Measurements from ENCODE around the gene ZBTB7C.
A peak's percentile ranks its signal among the peaks of the same experiment; 100 is the strongest.

ZBTB7C gene

DNA sequence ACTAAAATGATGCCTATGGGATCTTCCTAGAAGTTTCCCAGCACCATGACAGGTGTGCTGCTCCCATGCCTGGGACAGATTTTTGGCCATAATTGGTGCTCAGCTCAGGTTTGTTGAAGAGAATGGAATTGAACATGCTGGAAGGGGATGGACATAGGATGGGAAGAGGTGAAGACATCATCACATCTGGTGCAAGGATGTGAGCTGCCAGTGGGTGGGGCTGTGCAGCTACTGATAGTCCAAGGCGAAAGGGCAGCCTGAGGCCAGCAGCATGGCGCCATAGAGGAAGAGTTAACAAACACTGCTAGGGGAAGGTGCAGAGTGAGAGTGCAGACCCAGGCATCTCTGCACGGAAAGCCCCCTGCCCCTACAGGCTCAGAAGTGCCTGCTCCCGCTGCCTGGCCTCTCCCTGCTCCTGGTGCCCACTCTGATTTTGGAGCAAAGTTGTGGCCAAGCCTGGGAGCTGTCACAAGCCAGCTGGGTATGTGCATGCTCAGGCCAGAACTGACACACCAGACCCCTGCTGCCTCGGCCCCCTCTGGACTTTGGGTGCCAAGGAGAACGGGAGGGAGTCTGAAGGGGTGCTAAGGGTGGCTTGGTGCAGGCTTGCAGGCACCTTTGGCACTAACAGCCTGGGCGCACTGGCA, 178.6 kb downstream of the ZBTB7C start:
- in situ Hi-C loops (cut with HindIII; ENCODE audit: low sequenced_read_pairs) = no loop called here
- no peak overlapping the region for H3K4me3 ChIP-seq (ENCODE audit: low read depth, low read length)
- TF ChIP-seq, protein P1, sequence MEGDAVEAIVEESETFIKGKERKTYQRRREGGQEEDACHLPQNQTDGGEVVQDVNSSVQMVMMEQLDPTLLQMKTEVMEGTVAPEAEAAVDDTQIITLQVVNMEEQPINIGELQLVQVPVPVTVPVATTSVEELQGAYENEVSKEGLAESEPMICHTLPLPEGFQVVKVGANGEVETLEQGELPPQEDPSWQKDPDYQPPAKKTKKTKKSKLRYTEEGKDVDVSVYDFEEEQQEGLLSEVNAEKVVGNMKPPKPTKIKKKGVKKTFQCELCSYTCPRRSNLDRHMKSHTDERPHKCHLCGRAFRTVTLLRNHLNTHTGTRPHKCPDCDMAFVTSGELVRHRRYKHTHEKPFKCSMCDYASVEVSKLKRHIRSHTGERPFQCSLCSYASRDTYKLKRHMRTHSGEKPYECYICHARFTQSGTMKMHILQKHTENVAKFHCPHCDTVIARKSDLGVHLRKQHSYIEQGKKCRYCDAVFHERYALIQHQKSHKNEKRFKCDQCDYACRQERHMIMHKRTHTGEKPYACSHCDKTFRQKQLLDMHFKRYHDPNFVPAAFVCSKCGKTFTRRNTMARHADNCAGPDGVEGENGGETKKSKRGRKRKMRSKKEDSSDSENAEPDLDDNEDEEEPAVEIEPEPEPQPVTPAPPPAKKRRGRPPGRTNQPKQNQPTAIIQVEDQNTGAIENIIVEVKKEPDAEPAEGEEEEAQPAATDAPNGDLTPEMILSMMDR (IDR thresholded peaks at IDR 0.05; ENCODE audit: low read depth, low read length) = peak; percentile 68
- peak; percentile 53 for DNase-seq (ENCODE audit: low read depth, low spot score)

DNA sequence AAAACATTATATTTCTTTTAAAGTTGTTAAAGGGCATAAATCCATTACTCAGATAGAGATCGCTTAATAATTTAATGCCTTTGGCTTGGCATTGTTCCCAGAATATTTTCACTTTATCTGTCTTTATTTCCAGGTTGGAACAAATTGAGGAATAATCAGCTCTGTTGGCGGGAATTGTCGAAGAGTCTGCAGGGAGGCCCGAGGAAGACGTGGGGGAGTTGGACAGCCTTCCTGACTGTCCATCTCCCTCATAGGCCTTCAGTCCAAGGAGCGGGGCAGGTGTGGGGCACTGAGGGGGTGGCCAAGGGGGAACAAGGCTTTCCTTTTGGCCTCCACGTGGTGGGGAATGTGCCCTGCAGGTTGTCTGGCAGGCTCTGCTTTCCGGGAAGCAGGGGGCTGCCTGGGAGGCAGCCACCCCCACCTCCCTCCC, 179.6 kb downstream of the ZBTB7C start:
- in situ Hi-C loops (cut with HindIII; ENCODE audit: low sequenced_read_pairs) = no loop called here
- no peak overlapping the region for H3K4me3 ChIP-seq (ENCODE audit: low read depth, low read length)
- TF ChIP-seq, protein P1 (IDR thresholded peaks at IDR 0.05; ENCODE audit: low read depth, low read length) = no peak
- no peak for DNase-seq (ENCODE audit: low read depth, low spot score)

DNA sequence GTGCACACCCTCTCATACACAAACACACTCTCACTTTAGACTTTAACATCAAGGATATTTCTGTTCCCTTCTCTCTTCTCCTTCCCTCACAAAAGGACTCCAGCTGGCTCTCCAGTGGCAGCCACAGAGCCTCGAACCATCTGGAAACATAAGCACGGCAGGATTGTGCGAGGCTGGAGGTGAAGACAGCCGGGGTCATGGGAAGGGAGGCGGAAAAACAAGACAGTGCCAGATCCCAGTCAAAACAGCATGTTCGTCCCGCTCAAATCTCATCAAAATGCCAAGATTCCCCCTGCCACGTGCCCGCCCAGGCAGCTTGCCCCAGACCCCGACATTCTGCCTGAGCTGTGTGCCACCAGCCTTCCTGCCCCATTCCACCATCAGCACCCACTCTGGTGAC, 180.3 kb downstream of the ZBTB7C start:
- TF ChIP-seq, protein P1 (IDR thresholded peaks at IDR 0.05; ENCODE audit: low read depth, low read length) = no peak
- no peak overlapping the region for H3K4me3 ChIP-seq (ENCODE audit: low read depth, low read length)
- in situ Hi-C loops (cut with HindIII; ENCODE audit: low sequenced_read_pairs) = no loop called here
- no peak for DNase-seq (ENCODE audit: low read depth, low spot score)

DNA sequence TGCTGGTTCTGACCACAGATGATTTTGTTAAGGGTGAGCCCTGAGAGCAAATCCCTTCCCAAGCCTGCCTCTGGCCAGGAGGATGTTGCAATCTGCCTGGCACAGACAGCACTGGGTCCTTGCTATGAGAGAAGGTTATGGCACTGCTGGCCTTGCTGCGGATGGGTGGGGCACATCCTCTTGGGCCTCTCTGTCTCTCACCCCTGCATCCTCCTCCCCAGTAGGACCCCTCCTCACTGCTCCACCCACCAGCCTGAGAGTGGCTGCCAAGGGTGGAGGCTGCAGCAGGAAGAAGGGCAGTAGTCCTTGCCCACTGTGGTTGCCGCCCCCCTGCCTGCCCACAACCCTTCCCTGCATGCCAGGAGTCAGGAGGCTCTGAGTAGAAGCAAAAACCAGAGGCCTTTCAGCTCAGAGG, 180.9 kb downstream of the ZBTB7C start:
- no peak for DNase-seq (ENCODE audit: low read depth, low spot score)
- TF ChIP-seq, protein P1 (IDR thresholded peaks at IDR 0.05; ENCODE audit: low read depth, low read length) = no peak
- no peak overlapping the region for H3K4me3 ChIP-seq (ENCODE audit: low read depth, low read length)
- in situ Hi-C loops (cut with HindIII; ENCODE audit: low sequenced_read_pairs) = no loop called here

DNA sequence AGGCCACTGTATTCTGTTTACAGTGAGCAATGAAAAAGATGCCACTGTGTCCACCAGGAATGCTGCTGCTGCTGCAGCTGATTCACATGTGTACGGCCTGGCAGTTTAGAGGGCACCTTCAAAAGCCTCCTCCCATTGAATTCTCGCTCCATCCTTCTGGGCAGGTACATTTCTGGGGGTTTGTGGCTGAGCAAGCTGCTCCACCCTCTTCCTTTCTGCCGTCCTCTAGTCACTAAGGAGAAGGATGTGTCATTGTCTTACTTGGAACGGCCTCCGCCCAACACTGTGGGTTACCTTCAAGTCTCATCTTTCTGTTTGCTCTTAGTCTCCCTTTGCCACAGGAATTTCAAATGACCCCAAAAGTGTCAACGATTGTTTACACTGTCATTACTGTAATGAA, 182.0 kb downstream of the ZBTB7C start:
- TF ChIP-seq, protein P1 (IDR thresholded peaks at IDR 0.05; ENCODE audit: low read depth, low read length) = no peak
- in situ Hi-C loops (cut with HindIII; ENCODE audit: low sequenced_read_pairs) = no loop called here
- DNase-seq (ENCODE audit: low read depth, low spot score) = no peak
- no peak overlapping the region for H3K4me3 ChIP-seq (ENCODE audit: low read depth, low read length)

DNA sequence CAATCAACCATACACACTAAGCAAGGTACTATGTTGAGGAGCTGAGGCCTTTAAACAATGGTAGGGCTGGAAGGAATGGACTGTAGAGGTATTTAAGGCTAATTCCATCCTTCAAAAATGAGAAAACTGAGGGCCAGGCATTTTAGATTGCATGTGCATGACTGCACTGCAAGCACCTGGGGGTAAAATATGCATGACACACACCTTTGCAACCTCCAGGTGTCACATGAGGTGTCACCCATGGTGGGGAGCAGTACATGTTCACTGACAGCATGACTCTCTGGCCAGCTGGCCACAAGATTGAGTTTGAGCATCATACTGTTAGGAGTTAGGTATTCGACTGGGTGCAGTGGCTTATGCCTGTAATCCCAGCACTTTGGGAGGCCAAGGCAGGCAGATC, 182.8 kb downstream of the ZBTB7C start:
- no peak for DNase-seq (ENCODE audit: low read depth, low spot score)
- H3K4me3 ChIP-seq (ENCODE audit: low read depth, low read length) = no peak overlapping the region
- TF ChIP-seq, protein P1 (IDR thresholded peaks at IDR 0.05; ENCODE audit: low read depth, low read length) = no peak
- in situ Hi-C loops (cut with HindIII; ENCODE audit: low sequenced_read_pairs) = no loop called here
